Activated B cell treated with CpG ODN at 0.5 μM for 24 hours (primary cell): ENCODE results near the gene C2orf42. TPM values are rescaled to one million over a fixed set of nuclear protein-coding genes. Genes with fewer than 3 reads are reported as not detected.

Source experiments
- ATAC-seq: fragments of 200-7000 bp; cut with Tn5 transposase; one replicate; pipeline ENCODE4 v1.10.0; 2021; ENCODE audit warnings: low read depth, mild to moderate bottlenecking, moderate library complexity
- CTCF ChIA-PET: fragments of 350-600 bp; sonication (Branson Sonifier 250); formaldehyde crosslinking; loops from one replicate; lab custom pipeline; 2021; ENCODE audit warnings: antibody characterized with exemption; lab: Charles Lee
- POLR2A ChIA-PET: fragments of 350-600 bp; sonication (Branson Sonifier 250); formaldehyde crosslinking; loops from one replicate; lab custom pipeline; 2021; ENCODE audit warnings: antibody characterized with exemption; lab: Charles Lee
- DNase-seq: peaks from one replicate; pipeline ENCODE4 v3.0.0; 2022
- H3K27ac Mint-ChIP-seq: one replicate; pipeline ENCODE4 v1.8.0; 2020; ENCODE audit warnings: mixed read lengths
- H3K27me3 Mint-ChIP-seq: one replicate; pipeline ENCODE4 v1.8.0; 2021; ENCODE audit warnings: mixed read lengths
- H3K36me3 Mint-ChIP-seq: one replicate; pipeline ENCODE4 v1.8.0; 2021; ENCODE audit warnings: low read depth, mixed read lengths
- H3K4me1 Mint-ChIP-seq: one replicate; pipeline ENCODE4 v1.8.0; 2021; ENCODE audit warnings: mixed read lengths
- H3K4me3 Mint-ChIP-seq: one replicate; pipeline ENCODE4 v1.8.0; 2020; ENCODE audit warnings: mild to moderate bottlenecking, mixed read lengths
- H3K9me3 Mint-ChIP-seq: one replicate; pipeline ENCODE4 v1.8.0; 2020; ENCODE audit warnings: mixed read lengths
- CTCF ChIP-seq: fragments of 200-600 bp; IDR thresholded peaks from one replicate; pipeline ENCODE4 v1.8.0; 2022; ENCODE audit warnings: antibody characterized with exemption, mild to moderate bottlenecking
- intact Hi-C: fragments of 100-400 bp; cut with micrococcal nuclease; formaldehyde crosslinking; loops from one replicate; pipeline ENCODE4 v1.15.1; 2024
- total RNA-seq: library from RNA; stranded (reverse); gene quantifications from 2 replicates; pipeline ENCODE4 v1.2.3, GENCODE V29; 2022

Gene C2orf42
- total RNA-seq, 1 donor from 2014 or later, result 34.8 TPM

- no peaks in the 10 kb centered on the region for H3K4me1 Mint-ChIP-seq
- H3K4me3 Mint-ChIP-seq, result no peak overlapping the region
- intact Hi-C loops, result no loop called here
- no peak for ATAC-seq
- no peak for DNase-seq
- POLR2A ChIA-PET, result no interaction called here
- H3K27ac Mint-ChIP-seq, result no peak overlapping the region
- H3K36me3 Mint-ChIP-seq, result peaks cover 1% of the 10 kb centered on the region
- no peaks in the 10 kb centered on the region for H3K9me3 Mint-ChIP-seq
- CTCF ChIA-PET, result no interaction called here
- TF ChIP-seq CTCF, result no peak
- no peaks in the 10 kb centered on the region for H3K27me3 Mint-ChIP-seq
These were observed 12.3 kb upstream of the C2orf42 start for GRCh38 chr2:70203086-70203485.

GRCh38 chr2:70202236-70202806 is 11.5 kb upstream of the C2orf42 start:
- no peak for ATAC-seq
- H3K9me3 Mint-ChIP-seq, result no peaks in the 10 kb centered on the region
- DNase-seq, result no peak
- intact Hi-C loops, result no loop called here
- ChIA-PET POLR2A (no interaction called here), CTCF (no interaction called here)
- no peaks in the 10 kb centered on the region for H3K4me1 Mint-ChIP-seq
- no peak for TF ChIP-seq CTCF
- H3K36me3 Mint-ChIP-seq, result no peaks in the 10 kb centered on the region
- H3K4me3 Mint-ChIP-seq, result no peak overlapping the region
- peaks cover 2% of the 10 kb centered on the region for H3K27me3 Mint-ChIP-seq
- no peak overlapping the region for H3K27ac Mint-ChIP-seq

GRCh38 chr2:70201831-70202230 is 11.0 kb upstream of the C2orf42 start:
- no peak for TF ChIP-seq CTCF
- Mint-ChIP-seq H3K9me3 (no peaks in the 10 kb centered on the region), H3K4me3 (no peak overlapping the region), H3K27me3 (peaks cover 2% of the 10 kb centered on the region), H3K4me1 (no peaks in the 10 kb centered on the region), H3K27ac (no peak overlapping the region), H3K36me3 (no peaks in the 10 kb centered on the region)
- CTCF ChIA-PET, result no interaction called here
- ATAC-seq, result no peak
- POLR2A ChIA-PET, result no interaction called here
- no peak for DNase-seq
- intact Hi-C loops, result no loop called here

- Mint-ChIP-seq H3K27me3 (peaks cover 2% of the 10 kb centered on the region), H3K36me3 (no peaks in the 10 kb centered on the region), H3K9me3 (no peaks in the 10 kb centered on the region), H3K4me3 (no peak overlapping the region), H3K4me1 (no peaks in the 10 kb centered on the region), H3K27ac (no peak overlapping the region)
- ATAC-seq (no peak), DNase-seq (no peak)
- POLR2A ChIA-PET, result no interaction called here
- CTCF ChIA-PET, result no interaction called here
- intact Hi-C loops, result no loop called here
- no peak for TF ChIP-seq CTCF
These were observed 10.5 kb upstream of the C2orf42 start for GRCh38 chr2:70201225-70201768.

- intact Hi-C loops, result no loop called here
- POLR2A ChIA-PET, result interaction anchor here (1.1 to 1.2 kb wide), 2 partner anchors 8 to 37 kb away, joined by 5 to 6 read pairs; partner anchors contain the start of gene C2orf42
- CTCF ChIA-PET, result no interaction called here
These were observed 8.6 kb upstream of the C2orf42 start for GRCh38 chr2:70199320-70199864.

More at GRCh38 chr2:70199320-70199864, 8.6 kb upstream of the C2orf42 start:
- ATAC-seq (no peak), DNase-seq (no peak)
- no peaks in the 10 kb centered on the region for H3K36me3 Mint-ChIP-seq
- peaks cover 2% of the 10 kb centered on the region for H3K27me3 Mint-ChIP-seq
- H3K4me1 Mint-ChIP-seq, result no peaks in the 10 kb centered on the region
- H3K4me3 Mint-ChIP-seq, result no peak overlapping the region
- no peak for TF ChIP-seq CTCF
- no peaks in the 10 kb centered on the region for H3K9me3 Mint-ChIP-seq
- H3K27ac Mint-ChIP-seq, result no peak overlapping the region
